Activated T-helper 17 cell treated with anti-CD3 and anti-CD28 coated beads, Interleukin-2, amount 50 U/mL, for 72 hours (primary cell): Measurements from ENCODE around the gene CTAG1A. TPM values are rescaled to one million over a fixed set of nuclear protein-coding genes. Genes with fewer than 3 reads are reported as not detected.
A peak's percentile ranks its signal among the peaks of the same experiment; 100 is the strongest.
"Not testable (repeated sequence)": the region's sequence is repeated elsewhere in the genome, so short reads cannot be mapped to it uniquely, and the experiment has no call there.

Experiments
- ATAC-seq: fragments of 150-1000 bp; cut with Tn5 transposase; replicated peaks from 2 replicates; pipeline ENCODE4 v1.10.0; 2021; ENCODE audit warnings: mild to moderate bottlenecking, moderate library complexity
- H3K27ac Mint-ChIP-seq: one replicate; pipeline ENCODE4 v1.8.0; 2022; ENCODE audit warnings: mixed read lengths
- H3K27me3 Mint-ChIP-seq: one replicate; pipeline ENCODE4 v1.8.0; 2022; ENCODE audit warnings: mixed read lengths
- H3K36me3 Mint-ChIP-seq: one replicate; pipeline ENCODE4 v1.8.0; 2022; ENCODE audit warnings: low read depth, mild to moderate bottlenecking, mixed read lengths
- H3K4me1 Mint-ChIP-seq: one replicate; pipeline ENCODE4 v1.8.0; 2022; ENCODE audit warnings: mixed read lengths
- H3K4me3 Mint-ChIP-seq: one replicate; pipeline ENCODE4 v1.8.0; 2022; ENCODE audit warnings: mild to moderate bottlenecking, mixed read lengths
- H3K9me3 Mint-ChIP-seq: one replicate; pipeline ENCODE4 v1.8.0; 2022; ENCODE audit warnings: mixed read lengths
- total RNA-seq, 2 donors: library from RNA; stranded (reverse); gene quantifications; one replicate each; pipeline ENCODE4 v1.2.3, GENCODE V29; 2022

The CTAG1A gene
- total RNA-seq, 2 donors from 2014 or later, result not detected

DNA sequence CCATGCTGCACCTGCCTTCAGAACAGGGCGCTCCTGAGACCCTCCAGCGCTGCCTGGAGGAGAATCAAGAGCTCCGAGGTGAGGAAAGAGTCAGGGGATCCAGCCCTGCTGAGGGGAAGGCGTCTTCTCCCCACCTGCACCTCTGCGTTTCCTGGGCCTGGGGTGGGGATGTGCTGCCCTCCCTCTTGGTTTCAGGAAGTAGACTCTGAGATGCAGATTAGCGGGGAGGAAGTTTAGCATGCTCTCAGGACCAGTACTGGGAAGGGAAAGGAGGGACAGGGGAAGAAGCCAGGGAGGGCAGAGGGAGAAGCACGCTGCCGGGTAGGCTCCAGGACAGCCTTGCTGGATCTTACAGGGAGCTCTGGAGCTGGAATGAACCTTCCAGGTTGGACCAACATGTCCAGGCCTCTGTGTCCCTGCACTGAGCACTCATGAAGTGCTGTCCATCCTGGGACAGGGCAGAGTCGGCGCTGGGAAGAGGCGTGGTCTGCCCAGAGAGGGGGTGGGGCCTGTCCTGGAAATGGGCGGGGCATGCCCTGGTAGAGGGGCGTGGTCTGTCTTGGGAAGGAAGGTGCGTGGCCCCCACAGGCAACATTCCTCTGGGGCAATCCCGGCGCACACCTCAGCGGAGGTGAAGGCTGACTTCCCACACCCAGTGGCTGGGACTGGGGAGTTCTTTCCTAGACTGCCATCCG lies 32.7 kb upstream of the CTAG1A start:
- not testable (repeated sequence) for ATAC-seq, H3K4me3 Mint-ChIP-seq, H3K27me3 Mint-ChIP-seq, H3K9me3 Mint-ChIP-seq, H3K27ac Mint-ChIP-seq
- H3K36me3 Mint-ChIP-seq, result peaks cover 57% of the 10 kb centered on the region
- H3K4me1 Mint-ChIP-seq, result peaks cover 14% of the 10 kb centered on the region

DNA sequence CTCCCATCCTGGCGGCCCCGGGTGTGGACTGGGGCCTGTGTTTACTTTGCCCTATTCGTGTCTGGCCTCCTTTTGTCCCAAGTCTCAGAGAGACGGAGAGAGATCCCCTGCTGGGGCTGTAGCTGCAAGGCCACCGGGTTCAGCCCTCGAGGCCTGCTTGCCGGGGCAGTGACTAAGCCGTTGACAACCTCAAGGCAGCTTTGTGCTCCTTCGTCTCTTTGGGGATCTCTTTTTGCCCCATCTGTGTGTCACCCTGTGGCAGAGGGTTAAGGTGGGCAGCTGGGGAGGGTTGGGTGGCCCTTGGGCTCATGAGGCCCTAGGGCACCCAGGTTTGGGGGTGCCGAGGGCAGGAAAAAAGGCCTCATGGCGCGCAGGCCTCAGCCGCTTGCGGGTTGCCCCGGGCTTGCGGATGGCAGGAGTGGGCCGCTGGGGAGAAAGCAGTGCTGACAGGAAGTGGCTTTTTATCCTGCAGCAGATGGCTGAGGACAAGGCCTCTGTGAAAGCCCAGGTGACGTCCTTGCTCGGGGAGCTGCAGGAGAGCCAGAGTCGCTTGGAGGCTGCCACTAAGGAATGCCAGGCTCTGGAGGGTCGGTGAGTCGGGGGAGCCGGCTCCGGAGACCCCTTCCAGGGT lies 26.8 kb upstream of the CTAG1A start:
- H3K27me3 Mint-ChIP-seq, H3K4me1 Mint-ChIP-seq, H3K27ac Mint-ChIP-seq, H3K9me3 Mint-ChIP-seq, H3K4me3 Mint-ChIP-seq: not testable (repeated sequence)
- peaks cover 21% of the 10 kb centered on the region for H3K36me3 Mint-ChIP-seq
- ATAC-seq, result peak; percentile 85

DNA sequence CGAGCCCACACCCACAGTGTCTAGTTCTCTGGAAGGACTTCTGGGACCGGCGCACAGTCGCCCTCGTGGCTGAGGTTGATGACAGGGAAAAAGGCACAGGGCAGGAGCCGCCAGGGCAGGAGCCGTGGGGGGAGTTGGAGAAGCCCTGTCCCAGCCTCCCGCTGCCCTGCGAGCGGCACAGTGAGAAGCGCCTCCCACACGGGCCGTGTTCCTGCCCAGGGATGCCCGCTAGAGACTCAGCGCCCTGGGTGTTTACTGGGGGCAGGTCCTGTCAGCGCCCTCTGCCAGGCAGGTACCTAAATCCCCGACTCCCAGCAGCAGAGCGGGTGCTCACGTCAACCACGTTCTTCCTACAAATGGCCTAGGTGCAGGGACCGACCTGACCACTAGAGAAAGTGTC lies 26.0 kb upstream of the CTAG1A start:
- H3K9me3 Mint-ChIP-seq, H3K4me1 Mint-ChIP-seq, H3K27ac Mint-ChIP-seq, H3K4me3 Mint-ChIP-seq, H3K27me3 Mint-ChIP-seq, ATAC-seq: not testable (repeated sequence)
- H3K36me3 Mint-ChIP-seq, result peaks cover 16% of the 10 kb centered on the region

DNA sequence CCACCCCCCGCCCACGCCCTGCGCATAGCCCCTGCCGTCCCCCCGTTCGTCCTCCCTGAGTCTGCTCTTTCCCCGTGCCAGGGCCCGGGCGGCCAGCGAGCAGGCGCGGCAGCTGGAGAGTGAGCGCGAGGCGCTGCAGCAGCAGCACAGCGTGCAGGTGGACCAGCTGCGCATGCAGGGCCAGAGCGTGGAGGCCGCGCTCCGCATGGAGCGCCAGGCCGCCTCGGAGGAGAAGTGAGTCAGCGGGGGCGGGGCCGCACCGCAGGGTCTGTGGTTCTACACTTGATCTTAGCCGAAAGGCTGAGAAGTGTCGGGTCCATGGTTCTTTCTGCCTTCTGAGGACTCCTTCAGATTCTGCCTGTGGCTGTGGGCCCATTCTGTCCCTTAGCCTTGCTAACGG lies 24.6 kb upstream of the CTAG1A start:
- H3K36me3 Mint-ChIP-seq, H3K27ac Mint-ChIP-seq, H3K27me3 Mint-ChIP-seq, ATAC-seq, H3K4me1 Mint-ChIP-seq, H3K4me3 Mint-ChIP-seq, H3K9me3 Mint-ChIP-seq: not testable (repeated sequence)

DNA sequence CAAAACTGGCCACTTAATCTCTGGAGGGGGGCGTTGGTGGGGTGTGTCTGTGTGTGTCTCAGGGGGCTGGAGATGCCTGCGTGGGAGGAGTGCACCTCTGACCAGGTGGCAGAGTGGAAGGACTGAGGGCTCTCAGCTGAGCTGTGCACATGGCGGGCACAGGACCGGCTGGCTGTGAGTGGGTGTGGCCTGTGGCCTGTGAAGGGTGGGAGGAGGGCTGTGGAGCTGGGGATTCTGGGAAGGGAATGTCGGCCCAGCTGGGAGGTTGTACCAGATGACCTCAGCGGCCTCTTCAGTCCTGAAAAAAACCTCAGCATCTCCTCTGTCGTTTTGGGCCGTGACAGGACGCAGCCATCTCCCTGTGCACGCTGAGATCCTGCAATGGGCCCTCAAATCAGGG lies 22.6 kb upstream of the CTAG1A start:
- ATAC-seq, H3K9me3 Mint-ChIP-seq, H3K27ac Mint-ChIP-seq, H3K4me3 Mint-ChIP-seq, H3K27me3 Mint-ChIP-seq, H3K4me1 Mint-ChIP-seq, H3K36me3 Mint-ChIP-seq: not testable (repeated sequence)

DNA sequence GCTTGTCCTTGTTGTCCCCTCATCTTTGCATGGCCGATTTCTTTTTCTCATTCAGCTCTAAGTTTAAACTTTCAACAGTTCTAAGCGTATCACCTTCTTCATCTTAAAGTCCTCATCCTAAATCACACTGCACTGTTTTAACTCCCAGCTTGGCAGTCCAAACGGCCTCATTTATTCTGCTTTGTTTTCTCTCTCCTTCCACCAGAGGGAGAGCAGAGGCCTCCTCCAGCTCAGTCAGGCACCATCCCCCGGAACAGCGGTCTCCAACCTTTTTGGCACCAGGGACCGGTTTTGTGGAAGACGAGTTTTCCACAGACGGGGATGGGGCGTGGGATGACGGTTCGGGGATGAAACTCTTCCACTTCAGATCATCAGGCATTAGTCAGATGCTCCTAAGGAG lies 14.6 kb upstream of the CTAG1A start:
- ATAC-seq, H3K9me3 Mint-ChIP-seq, H3K36me3 Mint-ChIP-seq, H3K4me3 Mint-ChIP-seq, H3K27ac Mint-ChIP-seq, H3K4me1 Mint-ChIP-seq, H3K27me3 Mint-ChIP-seq: not testable (repeated sequence)

DNA sequence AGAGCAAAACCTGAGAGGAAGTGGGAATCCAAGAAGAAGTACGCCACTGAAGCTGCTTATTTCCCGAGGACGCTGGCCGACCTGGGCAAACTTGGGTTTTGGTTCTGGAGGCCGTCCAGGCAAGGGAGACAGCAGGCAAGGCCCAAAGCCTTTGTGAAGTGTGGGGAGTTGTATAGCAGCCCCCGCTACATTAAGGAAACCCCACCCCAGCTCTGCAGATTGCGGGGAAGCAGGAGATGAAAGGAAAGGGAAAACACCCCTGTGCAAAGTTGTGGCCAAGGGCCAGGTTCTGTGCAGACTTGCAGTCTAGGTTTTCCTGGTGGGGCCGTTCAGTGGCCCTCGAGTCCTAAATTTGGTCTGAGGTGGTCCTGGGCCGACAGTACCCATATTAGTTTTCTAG lies 11.9 kb upstream of the CTAG1A start:
- not testable (repeated sequence) for H3K36me3 Mint-ChIP-seq, H3K9me3 Mint-ChIP-seq, H3K4me1 Mint-ChIP-seq, ATAC-seq, H3K27ac Mint-ChIP-seq, H3K27me3 Mint-ChIP-seq, H3K4me3 Mint-ChIP-seq

DNA sequence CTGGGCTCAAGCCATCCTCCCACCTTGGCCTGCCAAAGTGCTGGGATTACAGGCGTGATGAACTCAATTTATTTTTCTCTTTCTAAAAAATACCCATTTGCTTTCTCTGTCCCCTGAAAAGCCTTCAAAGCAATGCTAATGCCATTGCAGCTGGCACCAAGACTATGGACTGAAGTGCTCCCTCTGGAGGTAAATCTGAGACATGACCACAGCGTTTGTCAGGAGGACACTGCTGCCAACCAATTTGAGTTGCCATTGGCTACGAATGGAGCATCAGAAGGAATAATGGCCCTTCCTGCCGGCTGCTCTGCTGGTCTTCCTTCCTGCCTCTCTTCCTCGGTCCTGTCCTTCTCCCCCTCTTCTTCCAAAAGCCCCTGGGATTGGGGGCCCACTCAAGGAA lies 9.9 kb upstream of the CTAG1A start:
- not testable (repeated sequence) for H3K4me3 Mint-ChIP-seq, H3K4me1 Mint-ChIP-seq, H3K36me3 Mint-ChIP-seq, H3K9me3 Mint-ChIP-seq, H3K27ac Mint-ChIP-seq, H3K27me3 Mint-ChIP-seq
- ATAC-seq, result peak; percentile 49

DNA sequence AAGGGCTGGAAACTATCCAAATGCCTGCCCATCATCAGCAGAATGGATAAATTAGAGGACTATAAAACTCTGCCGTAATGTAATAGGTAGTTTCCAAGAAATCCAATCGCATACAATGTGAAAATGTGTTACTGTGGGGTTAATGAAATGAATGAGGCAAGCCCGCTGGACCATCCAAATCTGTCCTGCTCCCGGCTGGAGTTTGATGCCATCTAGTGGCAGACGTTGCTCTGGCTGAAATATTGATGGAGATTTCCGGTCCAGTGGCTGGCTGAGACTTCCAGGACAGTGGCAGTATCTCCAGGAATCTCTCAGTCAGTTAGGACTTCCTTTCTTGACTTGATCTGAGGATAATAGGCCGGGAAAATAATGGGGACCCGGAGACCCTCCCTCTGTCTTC lies 1.9 kb upstream of the CTAG1A start:
- not testable (repeated sequence) for H3K4me3 Mint-ChIP-seq, H3K27me3 Mint-ChIP-seq, H3K27ac Mint-ChIP-seq, H3K36me3 Mint-ChIP-seq, H3K9me3 Mint-ChIP-seq, H3K4me1 Mint-ChIP-seq
- ATAC-seq, result peak; percentile 49

DNA sequence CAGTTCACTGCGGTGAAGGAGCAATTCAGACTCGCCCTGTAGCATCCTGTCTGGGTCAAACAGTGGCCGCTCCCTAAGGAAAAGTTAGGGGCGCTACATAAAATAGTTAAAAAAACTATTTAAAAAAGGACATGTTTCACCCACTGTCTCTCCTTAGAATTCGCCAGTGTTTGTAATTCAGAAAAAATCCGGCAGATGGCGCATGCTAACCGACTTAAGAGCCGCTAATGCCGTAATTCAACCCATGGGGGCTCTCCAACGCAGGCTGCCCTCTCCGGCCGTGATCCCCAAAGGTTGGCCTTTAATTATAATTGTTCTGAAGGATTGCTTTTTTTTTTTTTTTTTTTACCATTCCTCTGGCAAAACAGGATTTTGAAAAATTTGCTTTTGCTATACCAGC lies 5.5 kb downstream of the CTAG1A start:
- H3K27ac Mint-ChIP-seq, H3K4me3 Mint-ChIP-seq, H3K9me3 Mint-ChIP-seq, H3K27me3 Mint-ChIP-seq, H3K4me1 Mint-ChIP-seq, ATAC-seq, H3K36me3 Mint-ChIP-seq: not testable (repeated sequence)

DNA sequence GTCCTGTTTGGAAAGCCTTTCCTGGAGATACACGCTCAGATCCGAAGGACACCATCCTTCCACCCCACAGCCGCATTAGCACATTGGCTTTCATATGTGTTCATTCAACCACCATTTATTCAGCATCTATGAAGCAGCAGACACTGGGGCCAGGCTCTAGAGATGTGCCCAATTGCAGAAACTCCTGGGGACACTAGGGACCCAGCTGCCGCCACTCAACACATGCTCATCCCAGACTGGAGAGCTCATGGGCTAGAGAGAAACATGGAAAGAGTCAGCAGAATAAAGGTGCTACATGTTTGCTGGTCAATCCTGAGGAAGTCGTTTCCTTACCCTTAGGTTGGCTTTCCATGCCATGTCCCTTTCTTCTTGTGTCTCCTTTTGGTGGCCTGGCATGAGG lies 7.6 kb downstream of the CTAG1A start:
- Mint-ChIP-seq H3K27ac (no peak overlapping the region), H3K36me3 (no peaks in the 10 kb centered on the region), H3K4me3 (no peak overlapping the region), H3K9me3 (no peaks in the 10 kb centered on the region), H3K4me1 (no peaks in the 10 kb centered on the region), H3K27me3 (no peaks in the 10 kb centered on the region)
- ATAC-seq, result no peak

DNA sequence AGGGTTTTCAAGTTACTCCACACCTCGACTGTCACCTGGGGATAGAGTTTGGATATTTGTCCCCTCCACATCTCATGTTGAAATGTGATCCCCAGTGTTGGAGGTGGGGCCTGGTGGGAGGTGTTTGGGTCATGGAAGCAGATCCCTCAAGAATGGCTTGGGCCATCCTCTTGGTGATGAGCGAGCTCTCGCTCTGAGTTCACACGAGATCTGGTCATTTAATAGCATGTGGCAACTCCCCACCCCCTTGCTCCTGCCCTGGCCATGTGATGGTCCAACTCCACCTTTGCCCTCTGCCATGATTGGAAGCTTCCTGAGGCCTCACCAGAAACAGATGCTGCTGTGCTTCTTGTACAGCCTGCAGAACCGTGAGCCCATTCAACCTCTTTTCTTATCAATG lies 8.3 kb downstream of the CTAG1A start:
- Mint-ChIP-seq H3K9me3 (no peaks in the 10 kb centered on the region), H3K36me3 (no peaks in the 10 kb centered on the region), H3K27me3 (no peaks in the 10 kb centered on the region), H3K4me3 (no peak overlapping the region), H3K27ac (no peak overlapping the region), H3K4me1 (no peaks in the 10 kb centered on the region)
- ATAC-seq, result no peak

DNA sequence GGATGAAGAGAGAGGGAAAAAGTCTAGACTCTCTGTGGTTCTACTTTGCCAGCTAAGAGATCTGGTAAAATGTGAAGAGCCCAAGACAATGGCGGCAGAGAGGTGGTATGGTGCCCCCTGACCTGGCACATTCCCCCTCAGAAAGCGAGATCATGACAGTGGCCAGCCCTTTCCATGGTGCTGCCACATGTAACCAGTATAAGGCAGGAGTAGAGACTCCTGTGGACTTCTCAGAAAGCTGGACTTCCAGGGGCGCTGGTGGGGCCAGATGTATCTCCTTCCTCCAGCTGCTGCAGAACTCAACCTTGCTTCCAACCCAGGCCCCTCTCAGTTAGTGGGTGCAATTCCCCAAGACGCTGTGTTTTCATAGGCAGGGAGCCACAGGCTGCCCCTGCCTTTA lies 9.6 kb downstream of the CTAG1A start:
- ATAC-seq, result no peak

DNA sequence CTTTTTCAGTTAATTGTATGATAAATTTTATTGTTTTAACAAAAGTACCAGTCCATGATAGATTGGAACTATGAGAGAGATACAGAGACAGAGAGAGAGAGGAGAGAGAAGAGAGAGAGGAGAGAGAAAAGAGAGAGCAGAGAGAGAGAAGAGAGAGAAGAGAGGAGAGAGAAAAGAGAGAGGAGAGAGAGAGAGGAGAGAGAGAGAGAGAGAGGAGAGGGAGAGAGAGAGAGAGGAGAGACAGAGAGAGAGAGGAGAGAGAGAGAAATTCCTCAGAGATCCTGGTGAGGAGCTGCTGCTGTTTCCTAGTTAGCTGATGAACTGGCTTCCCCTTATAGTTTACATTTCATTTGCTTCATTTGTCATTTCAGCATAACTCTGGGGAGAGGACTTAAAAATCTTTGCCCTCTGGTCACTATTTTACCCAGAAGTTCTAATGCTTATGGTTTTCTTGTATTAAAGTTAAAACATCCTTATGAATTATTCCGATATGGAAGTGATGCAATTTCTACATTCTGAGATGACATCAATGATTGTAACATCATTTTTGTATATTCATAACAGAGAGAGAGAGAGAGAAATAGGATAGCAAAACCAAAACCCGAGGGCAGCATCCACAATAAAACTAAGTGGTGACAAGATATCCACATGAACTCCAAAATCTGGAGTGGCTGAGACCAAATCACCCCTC lies 10.8 kb downstream of the CTAG1A start:
- no peak overlapping the region for H3K4me3 Mint-ChIP-seq
- H3K36me3 Mint-ChIP-seq, result no peaks in the 10 kb centered on the region
- no peak for ATAC-seq
- no peaks in the 10 kb centered on the region for H3K9me3 Mint-ChIP-seq
- no peaks in the 10 kb centered on the region for H3K4me1 Mint-ChIP-seq
- no peaks in the 10 kb centered on the region for H3K27me3 Mint-ChIP-seq
- peak overlapping the region; percentile 61 for H3K27ac Mint-ChIP-seq

More for the DNA sequence above, 9.6 kb downstream of the CTAG1A start:
- H3K4me3 Mint-ChIP-seq, result no peak overlapping the region
- no peaks in the 10 kb centered on the region for H3K27me3 Mint-ChIP-seq
- no peaks in the 10 kb centered on the region for H3K4me1 Mint-ChIP-seq
- no peak overlapping the region for H3K27ac Mint-ChIP-seq
- H3K9me3 Mint-ChIP-seq, result no peaks in the 10 kb centered on the region
- no peaks in the 10 kb centered on the region for H3K36me3 Mint-ChIP-seq

DNA sequence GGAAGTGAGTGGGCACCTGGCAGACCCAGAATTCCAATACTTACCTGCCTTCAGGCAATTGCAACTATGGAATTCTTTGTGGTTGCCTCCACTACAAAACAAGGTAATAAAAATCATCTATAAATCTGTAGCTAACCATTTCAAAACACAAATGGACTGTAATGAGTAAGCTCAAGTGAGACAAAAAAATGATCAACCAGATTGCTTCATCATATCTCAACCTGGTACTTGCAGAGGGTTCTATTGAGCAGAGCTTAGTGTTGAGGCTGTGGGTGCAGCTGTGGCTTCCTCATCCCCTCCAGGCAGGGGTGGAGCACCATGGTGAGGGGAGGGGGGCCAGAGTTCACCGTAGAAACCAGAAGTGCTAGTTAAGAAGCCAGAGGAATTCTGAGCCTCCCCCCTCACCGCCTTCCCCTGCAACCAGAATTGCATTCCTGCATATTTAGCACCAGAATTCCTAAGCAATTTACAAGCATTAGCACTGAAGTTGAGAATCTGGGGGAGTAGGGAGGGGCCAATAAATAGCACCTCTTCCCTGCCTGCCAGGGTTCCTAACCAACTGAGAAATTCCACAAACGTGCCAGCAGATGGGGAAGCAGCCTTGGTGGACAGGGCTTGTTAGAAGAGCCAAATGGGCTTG lies 11.5 kb downstream of the CTAG1A start:
- Mint-ChIP-seq H3K27ac (no peak overlapping the region), H3K4me3 (no peak overlapping the region), H3K9me3 (no peaks in the 10 kb centered on the region), H3K27me3 (no peaks in the 10 kb centered on the region), H3K36me3 (no peaks in the 10 kb centered on the region), H3K4me1 (no peaks in the 10 kb centered on the region)
- peak; percentile 42 for ATAC-seq
